ENCODE measurements around the gene MIPEP.

Gene MIPEP

GRCh38 chr13:23851106-23851505 lies 38.1 kb downstream of the MIPEP start:
- H3K9me3 ChIP-seq (ENCODE audit: control insufficient read depth, insufficient read depth, low read length), result no peaks in the 10 kb centered on the region
- no peak for TF ChIP-seq CTCF (IDR thresholded peaks at IDR 0.05; ENCODE audit: low read depth, low read length, poor library complexity, severe bottlenecking)
- no peak for TF ChIP-seq EZH2phosphoT487 (IDR thresholded peaks at IDR 0.05; ENCODE audit: borderline replicate concordance, low read length)

GRCh38 chr13:23850134-23850533 lies 39.1 kb downstream of the MIPEP start:
- Histone ChIP-seq H3K79me2 (ENCODE audit: control insufficient read depth, low read length) (no peaks in the 10 kb centered on the region), H3K36me3 (ENCODE audit: control insufficient read depth, low read length) (no peaks in the 10 kb centered on the region), H3K4me1 (ENCODE audit: control insufficient read depth, low read length) (peaks cover 21% of the 10 kb centered on the region), H3K27me3 (ENCODE audit: control insufficient read depth, low read length) (peaks cover 22% of the 10 kb centered on the region), H3F3A (ENCODE audit: control insufficient read depth, insufficient read depth) (no peaks in the 10 kb centered on the region), H4K20me1 (ENCODE audit: control insufficient read depth, insufficient read depth, low read depth, low read length) (peaks cover 9% of the 10 kb centered on the region; the same call in 1 of the 2 replicates), H3K27ac (ENCODE audit: low read depth, low read length) (no peak overlapping the region), H3K9me2 (replicated peaks; ENCODE audit: control insufficient read depth, low read length) (no peaks in the 10 kb centered on the region), H3K9me3 (ENCODE audit: control insufficient read depth, insufficient read depth, low read length) (no peaks in the 10 kb centered on the region), H3K4me3 (ENCODE audit: low read length) (no peak overlapping the region), H3K4me2 (ENCODE audit: low read length) (no peak overlapping the region)
- TF ChIP-seq CTCF (IDR thresholded peaks at IDR 0.05; ENCODE audit: low read depth, low read length, poor library complexity, severe bottlenecking) (no peak), EZH2phosphoT487 (IDR thresholded peaks at IDR 0.05; ENCODE audit: borderline replicate concordance, low read length) (no peak)

More at GRCh38 chr13:23851106-23851505, 38.1 kb downstream of the MIPEP start:
- no peak overlapping the region for H3K27ac ChIP-seq (ENCODE audit: low read depth, low read length)
- H4K20me1 ChIP-seq (ENCODE audit: control insufficient read depth, insufficient read depth, low read depth, low read length), result peaks cover 5% of the 10 kb centered on the region; the same call in 1 of the 2 replicates
- H3F3A ChIP-seq (ENCODE audit: control insufficient read depth, insufficient read depth), result no peaks in the 10 kb centered on the region
- no peaks in the 10 kb centered on the region for H3K36me3 ChIP-seq (ENCODE audit: control insufficient read depth, low read length)
- no peaks in the 10 kb centered on the region for H3K79me2 ChIP-seq (ENCODE audit: control insufficient read depth, low read length)
- H3K9me2 ChIP-seq (replicated peaks; ENCODE audit: control insufficient read depth, low read length), result no peaks in the 10 kb centered on the region
- H3K4me2 ChIP-seq (ENCODE audit: low read length), result no peak overlapping the region
- H3K27me3 ChIP-seq (ENCODE audit: control insufficient read depth, low read length), result peaks cover 22% of the 10 kb centered on the region
- H3K4me3 ChIP-seq (ENCODE audit: low read length), result no peak overlapping the region
- peaks cover 12% of the 10 kb centered on the region for H3K4me1 ChIP-seq (ENCODE audit: control insufficient read depth, low read length)

- no peaks in the 10 kb centered on the region for H3K9me2 ChIP-seq (replicated peaks; ENCODE audit: control insufficient read depth, low read length)
- no peaks in the 10 kb centered on the region for H3K36me3 ChIP-seq (ENCODE audit: control insufficient read depth, low read length)
- no peak overlapping the region for H3K4me2 ChIP-seq (ENCODE audit: low read length)
- H3K9me3 ChIP-seq (ENCODE audit: control insufficient read depth, insufficient read depth, low read length), result no peaks in the 10 kb centered on the region
- no peak overlapping the region for H3K27ac ChIP-seq (ENCODE audit: low read depth, low read length)
- peaks cover 22% of the 10 kb centered on the region for H3K27me3 ChIP-seq (ENCODE audit: control insufficient read depth, low read length)
- H3F3A ChIP-seq (ENCODE audit: control insufficient read depth, insufficient read depth), result no peaks in the 10 kb centered on the region
- H3K4me1 ChIP-seq (ENCODE audit: control insufficient read depth, low read length), result peaks cover 21% of the 10 kb centered on the region
- TF ChIP-seq EZH2phosphoT487 (IDR thresholded peaks at IDR 0.05; ENCODE audit: borderline replicate concordance, low read length) (no peak), CTCF (IDR thresholded peaks at IDR 0.05; ENCODE audit: low read depth, low read length, poor library complexity, severe bottlenecking) (no peak)
- H4K20me1 ChIP-seq (ENCODE audit: control insufficient read depth, insufficient read depth, low read depth, low read length), result peaks cover 9% of the 10 kb centered on the region; the same call in 1 of the 2 replicates
- no peak overlapping the region for H3K4me3 ChIP-seq (ENCODE audit: low read length)
- H3K79me2 ChIP-seq (ENCODE audit: control insufficient read depth, low read length), result no peaks in the 10 kb centered on the region
These were observed 39.5 kb downstream of the MIPEP start for GRCh38 chr13:23849670-23850069.
